HUDEP-2 (cell line): Measurements from ENCODE around the gene TMEM175.
A peak's percentile ranks its signal among the peaks of the same experiment; 100 is the strongest.

Source experiments
- DNase-seq, 76 experiments: peaks; one replicate each; lab custom pipeline; 2025; ENCODE audit not compliant: unreplicated experiment in 76 of 76; lab: John Stamatoyannopoulos, UW

Gene TMEM175, protein sequence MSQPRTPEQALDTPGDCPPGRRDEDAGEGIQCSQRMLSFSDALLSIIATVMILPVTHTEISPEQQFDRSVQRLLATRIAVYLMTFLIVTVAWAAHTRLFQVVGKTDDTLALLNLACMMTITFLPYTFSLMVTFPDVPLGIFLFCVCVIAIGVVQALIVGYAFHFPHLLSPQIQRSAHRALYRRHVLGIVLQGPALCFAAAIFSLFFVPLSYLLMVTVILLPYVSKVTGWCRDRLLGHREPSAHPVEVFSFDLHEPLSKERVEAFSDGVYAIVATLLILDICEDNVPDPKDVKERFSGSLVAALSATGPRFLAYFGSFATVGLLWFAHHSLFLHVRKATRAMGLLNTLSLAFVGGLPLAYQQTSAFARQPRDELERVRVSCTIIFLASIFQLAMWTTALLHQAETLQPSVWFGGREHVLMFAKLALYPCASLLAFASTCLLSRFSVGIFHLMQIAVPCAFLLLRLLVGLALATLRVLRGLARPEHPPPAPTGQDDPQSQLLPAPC

DNA sequence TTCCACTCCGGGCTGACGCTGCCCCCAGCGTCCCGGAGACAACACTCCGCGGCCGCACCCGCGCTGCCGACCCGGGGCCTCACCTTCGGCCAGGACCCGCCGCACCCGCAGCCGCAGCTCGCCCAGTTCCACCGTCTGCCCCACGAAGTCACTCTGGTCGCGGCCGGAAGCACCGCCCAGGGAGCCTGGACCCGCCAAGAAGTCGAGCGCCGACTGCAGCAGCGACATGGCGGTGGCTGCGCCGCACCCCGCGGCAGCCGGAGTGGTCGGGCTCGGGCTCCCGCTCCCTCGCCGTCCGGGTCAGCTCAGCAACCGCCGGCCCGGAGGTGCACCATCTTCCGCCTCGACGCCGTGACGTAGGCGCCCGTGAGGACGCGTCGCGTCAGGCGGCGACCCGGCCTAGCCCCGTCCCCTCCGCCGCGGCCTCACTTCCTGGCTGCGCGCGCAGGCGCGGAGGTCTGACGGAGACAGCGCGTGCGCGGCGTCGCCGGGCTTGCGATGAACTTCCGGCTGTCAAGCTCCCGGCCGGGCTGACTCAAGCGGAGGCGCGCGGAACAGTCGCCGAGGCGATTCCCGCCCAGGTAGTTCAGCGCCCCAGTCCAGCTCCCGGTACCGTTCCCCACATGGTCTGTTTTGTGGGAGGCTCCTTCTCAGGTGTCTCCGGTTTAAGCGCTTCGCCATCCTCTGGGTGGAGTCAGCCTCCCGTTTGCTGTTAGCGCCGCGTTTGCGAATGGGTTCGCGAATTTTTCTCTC, at the start of gene TMEM175, which contains the start of gene GAK:
Gene TMEM175, plus strand, starts transcription at position 501 of the 753 bp plus-strand sequence. CDS start 15,280 bp downstream, outside the sequence.
Gene GAK, minus strand, starts transcription at position 357 of the 753 bp plus-strand sequence. Its CDS starts 129 bp downstream, at position 228.
- peak in 75 of 76 experiments; percentile 29 to 97 (median 90) for DNase-seq

DNA sequence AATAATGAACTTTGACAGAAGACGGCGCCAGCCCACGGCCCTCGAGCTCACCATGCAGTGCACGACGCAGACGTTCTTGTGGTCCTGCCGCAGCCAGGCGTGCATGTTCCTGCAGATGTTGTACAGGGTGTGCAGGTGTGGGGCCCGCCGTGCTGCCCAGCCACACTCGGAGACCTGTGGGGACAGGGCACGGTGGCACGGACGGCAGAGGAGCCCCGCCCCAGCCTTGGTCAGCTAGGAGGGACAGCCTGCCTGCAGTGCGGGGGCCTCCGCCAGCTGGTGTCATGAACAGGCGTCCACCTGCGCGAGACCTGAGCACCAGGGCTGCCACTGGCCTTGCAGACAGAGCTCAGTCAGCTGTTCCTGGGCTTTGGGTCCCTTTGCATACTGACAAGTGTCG, 49.6 kb upstream of the TMEM175 start:
- peak in 1 of 76 experiments; percentile 7 for DNase-seq

DNA sequence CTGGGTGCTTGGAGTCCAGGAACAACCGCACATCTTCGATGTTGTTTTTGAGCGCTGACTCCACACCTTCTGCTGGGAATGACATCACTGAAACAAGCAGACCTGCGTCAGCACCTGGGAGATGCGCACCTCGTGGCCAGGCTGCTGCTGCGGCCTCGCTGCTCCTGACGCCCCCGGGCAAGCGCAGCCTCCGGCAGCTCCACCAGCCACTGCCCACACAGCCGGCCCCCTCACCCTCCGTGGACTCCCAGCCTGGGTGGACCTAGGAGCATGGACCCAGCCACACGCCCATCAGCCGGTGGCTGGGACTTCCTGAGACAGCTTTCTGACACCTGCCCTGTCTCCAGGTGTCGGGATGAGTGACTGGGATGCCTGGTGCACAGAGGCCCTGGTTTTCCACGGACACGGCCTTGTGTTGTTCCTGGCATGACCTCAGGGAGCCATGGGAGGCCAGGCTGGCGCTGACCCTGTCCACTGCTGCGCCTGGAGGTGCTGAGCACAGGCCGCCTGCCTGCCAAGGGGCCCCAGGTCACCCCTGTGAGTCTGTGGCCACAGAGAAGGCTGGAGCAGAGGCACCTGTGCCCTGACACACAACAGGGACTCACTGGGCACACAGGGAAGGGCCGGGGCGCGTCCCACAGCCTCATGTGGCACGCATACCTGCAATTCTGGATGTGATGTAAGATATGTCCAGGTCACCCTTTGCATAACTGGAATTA, 48.7 kb upstream of the TMEM175 start:
- no peak for DNase-seq

DNA sequence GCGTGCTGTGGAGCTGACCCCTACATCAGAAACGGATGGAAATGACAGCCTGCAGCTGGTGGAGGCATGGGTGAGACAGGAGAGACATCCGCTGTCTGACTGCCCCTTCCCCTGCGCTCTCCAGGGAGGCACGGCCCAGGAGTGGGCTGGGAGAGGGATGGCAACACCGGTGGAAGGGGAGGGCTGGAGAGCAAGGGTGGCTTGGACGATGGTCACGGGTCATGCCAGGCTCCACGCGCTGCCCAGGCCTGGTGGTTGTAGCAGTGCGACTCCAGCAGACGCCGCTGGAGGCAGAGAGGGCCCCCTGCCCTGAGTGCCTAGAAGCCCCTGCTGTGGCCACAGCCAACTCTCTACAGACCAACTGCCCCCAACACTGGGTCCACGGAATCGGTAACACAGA, 48.0 kb upstream of the TMEM175 start:
- no peak for DNase-seq

DNA sequence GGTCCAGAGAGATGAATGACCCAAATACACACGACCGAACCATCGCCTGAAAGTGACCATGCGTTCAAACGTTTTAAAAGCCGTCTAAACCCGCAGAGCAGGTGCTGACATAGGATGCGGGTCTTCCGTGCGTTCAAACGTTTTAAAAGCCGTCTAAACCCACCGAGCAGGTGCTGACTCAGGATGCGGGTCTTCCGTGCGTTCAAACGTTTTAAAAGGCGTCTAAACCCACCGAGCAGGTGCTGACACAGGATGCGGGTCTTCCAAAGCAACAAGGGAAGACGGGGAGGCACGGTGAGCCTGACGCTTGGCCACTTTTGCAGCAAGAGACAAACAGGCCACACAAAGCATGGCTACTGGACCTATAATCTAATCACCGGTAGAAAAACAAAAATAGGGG, 47.4 kb upstream of the TMEM175 start:
- DNase-seq: no peak

DNA sequence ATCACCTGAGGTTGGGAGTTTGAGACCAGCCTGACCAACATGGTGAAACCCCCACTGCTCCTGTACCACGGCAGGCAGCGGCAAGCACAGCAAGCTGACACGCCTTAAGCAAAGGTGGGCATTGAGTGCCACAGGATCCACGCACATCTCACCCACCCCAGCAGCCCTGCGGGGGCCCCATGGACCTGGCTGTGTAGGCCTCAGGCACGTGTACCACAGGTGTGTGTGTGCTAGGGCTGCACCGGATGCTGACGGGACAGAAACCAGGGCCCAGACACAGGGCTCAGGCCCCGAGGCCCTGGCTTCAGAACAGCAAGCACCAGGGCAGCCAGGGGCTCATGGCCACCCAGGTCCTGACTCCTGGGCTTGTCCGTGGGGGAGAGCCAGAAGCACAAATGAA, 46.9 kb upstream of the TMEM175 start:
- no peak for DNase-seq

DNA sequence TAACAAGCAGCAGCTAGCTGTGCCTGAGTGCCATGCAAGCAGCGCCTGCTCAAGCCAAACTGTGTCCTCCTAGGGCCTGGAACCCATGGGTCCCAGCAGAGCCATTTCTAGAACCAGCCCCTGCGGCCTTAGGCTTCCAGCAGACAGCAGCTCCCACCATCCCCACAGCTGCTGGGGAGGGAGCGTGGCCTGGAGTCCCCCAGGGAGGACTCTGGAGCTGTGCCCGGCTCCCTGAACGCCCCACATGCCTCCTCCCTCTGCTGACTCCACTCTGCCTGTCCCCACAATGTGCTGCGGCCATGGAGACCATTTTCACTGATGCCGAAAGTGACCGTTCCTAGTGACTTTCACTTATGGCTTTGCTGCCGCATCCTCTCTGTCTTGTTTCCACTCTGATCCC, 46.0 kb upstream of the TMEM175 start:
- DNase-seq: no peak

DNA sequence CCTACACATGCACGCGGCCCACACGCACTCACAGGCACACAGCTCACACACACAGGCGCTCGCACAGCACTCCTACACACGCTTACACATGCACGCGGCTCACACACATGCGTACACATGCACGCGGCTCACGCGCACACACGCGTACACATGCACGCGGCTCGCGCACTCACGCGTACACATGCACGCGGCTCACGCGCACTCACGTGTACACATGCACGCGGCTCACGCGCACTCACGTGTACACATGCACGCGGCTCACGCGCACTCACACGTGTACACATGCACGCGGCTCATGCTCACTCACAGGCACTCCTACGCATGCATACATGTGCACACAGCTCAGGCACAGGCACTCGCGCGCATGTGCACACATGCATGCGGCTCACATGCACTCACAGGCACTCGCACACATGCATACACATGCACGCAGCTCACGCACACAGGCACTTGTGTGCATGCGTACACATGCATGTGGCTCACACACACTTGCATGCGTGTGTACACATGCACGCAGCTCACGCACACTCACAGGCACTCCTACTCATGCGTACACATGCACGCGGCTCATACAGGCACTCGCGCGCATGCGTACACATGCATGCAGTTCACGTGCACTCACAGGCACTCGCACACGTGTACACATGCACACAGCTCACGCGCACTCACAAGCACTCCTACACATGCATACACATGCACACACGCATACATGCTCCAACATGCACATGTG, 45.1 kb upstream of the TMEM175 start:
- DNase-seq: no peak

DNA sequence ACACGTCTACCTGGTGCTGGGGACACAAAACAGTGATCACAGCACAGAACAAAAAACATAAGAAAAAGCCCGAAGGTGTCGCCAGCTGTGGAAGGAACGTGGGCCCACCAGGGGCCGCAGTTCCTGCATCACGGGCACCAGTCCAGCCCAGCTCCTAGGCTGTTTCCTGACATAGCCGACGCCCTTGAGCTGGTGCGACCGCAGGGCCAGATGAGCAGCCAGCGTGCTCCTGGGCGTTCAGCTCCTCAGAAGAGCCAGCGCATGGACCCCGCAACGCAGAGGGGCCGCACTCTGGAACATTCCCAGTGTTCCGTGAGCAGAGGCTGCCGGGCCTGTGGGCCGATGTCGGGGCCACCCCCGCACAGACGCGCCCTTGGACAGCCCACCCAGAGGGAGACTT, 44.2 kb upstream of the TMEM175 start:
- DNase-seq: no peak

DNA sequence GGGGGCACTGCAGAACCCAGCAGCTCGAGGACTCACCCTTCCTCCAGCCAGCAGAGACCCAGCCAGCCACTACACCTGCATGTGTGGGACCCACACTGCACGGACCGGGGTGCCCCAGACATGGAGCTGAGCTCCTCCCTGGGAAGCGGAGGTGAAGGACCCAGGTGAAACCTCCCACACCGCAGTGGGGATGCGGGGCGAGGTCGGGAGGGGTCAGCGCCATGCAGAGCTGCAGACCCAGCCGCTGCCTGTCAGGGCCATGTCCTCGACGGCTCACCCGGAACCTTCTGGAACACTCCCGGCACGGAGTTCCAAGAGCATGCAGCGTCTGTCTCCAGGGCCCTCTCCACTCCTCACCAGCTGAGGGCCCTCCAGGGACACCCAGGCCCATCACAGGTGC, 42.7 kb upstream of the TMEM175 start:
- no peak for DNase-seq

DNA sequence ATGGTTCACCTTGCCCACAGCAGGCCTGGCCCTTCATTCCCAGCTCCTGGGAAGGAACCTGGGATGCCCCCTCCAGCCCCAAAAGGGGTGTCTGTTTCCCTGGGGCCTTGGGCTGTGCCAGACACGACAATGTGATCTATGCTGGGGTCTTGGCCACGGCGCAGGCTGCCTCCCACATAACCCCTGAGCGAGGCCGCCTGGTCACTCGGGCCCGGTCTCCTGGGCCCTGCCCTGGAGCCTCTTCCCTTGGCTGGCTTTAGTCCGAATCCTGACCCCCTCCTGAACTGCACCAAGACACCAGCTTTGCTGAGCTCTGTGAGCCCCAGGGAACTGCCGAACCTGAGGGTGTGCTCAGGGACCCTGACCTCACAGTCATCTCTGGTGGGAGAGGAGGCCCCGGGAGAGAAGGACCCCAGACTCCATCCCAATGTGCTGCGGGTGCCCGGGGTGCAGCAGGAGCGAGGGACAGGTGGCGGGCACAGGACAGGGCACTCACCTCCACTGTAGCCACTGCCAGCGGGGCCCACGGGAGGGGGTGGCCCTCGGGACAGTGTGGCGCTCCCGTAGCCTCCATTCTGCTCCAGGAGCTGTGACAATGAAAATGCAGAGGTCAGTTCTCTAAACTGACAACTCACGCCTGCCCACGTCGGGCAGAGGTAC, 42.1 kb upstream of the TMEM175 start:
- DNase-seq: no peak

DNA sequence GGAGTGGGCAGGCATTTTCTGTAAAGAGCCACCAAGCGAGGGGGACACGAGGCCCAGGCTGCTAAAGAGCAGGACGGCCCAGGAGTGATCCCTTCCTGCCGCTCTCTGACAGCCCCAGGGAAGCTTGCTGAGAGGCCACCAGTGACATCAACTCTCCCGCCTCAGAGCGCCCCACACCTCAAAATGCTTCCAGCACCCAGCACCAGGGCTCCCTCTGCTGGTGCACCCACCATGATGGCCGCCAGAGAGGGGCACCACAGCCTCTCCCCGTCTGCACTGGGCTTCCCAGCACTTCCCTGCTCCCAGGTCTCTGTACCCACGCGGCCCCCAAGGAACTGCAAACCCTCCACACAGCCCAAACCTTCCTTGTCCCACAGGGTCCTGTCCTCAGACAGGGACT, 40.5 kb upstream of the TMEM175 start:
- DNase-seq: peak in 4 of 76 experiments; percentile 2 to 13 (median 7)

DNA sequence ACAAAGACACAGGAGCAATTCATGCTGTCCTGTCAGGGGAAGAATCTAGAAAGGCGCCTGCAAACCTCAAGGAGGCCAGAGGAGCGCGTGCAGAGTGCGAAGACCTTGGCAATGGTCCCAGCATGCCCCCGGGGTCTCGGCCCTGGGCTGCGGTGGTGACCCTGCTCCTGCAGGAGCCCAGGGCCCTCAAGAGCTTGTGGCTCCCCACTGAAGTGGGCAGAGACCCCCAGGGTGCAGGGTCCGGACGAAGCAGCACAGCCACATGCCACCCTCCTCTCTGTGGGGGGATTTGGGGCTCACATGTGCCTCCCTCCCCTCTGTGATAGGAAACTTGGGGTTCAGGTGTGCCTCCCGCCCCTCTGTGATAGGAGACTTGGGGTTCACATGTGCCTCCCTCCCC, 39.5 kb upstream of the TMEM175 start:
- DNase-seq: no peak

DNA sequence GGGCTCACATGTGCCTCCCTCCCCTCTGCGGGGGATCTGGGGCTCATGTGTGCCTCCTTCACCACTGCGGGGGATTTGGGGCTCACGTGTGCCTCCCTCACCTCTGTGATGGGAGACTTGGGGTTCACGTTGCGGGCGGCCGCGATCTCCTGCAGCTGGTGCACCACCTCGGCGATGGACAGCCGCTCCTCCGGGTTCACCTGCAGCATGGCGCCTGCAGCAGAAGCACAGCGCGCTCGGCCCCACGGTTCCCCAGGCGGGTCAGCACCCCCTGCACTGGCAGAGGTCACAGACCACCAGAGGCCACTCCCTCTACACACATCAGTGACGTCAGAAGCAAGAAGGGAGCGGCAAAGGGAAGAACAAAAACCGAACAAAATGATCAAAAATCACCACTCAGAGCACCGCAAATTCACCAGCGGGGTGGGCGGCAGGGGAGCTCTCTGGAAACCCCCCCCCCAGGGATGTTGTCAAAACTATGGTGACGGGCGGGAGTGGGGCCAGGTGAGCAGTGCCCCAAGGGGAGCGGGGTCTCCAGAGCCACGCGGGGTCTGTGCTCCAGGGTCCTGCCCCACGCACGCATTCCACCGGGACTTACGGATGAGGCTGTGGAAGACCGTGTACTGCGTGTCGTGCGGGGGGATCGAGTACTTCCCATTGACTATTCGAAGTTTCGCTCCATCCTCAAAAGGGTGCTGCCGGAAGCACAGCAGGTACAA, 38.8 kb upstream of the TMEM175 start:
- no peak for DNase-seq

DNA sequence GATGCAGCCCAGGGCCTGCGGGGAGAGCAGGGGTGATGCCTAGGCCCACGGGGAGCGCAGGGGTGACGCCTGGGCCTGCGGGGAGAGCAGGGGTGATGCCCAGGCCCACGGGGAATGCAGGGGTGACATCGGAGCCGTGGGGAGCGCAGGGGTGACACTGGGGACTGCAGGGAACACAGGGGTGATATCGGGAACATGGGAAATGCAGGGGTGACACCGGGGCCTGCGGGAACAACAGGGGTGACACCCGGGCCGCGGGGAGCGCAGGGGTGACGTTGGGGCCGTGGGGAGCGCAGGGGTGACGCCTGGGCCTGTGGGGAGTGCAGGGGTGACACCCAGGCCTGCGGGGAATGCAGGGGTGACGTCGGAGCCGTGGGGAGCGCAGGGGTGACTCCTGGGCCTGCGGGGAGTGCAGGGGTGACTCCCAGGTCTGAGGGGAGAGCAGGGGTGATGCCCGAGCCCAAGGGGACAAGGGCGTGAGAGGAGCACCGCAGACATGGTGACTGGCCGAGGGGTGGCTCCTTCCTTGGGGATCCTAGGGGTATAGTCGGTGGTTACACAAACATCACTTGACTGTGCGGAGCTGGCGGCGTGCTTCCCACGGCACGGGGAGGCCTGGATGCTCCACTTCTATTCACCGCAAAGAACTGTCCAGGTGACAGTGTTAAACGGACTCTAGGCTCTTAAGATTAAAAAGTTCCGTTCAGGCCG, 38.1 kb upstream of the TMEM175 start:
- no peak for DNase-seq

DNA sequence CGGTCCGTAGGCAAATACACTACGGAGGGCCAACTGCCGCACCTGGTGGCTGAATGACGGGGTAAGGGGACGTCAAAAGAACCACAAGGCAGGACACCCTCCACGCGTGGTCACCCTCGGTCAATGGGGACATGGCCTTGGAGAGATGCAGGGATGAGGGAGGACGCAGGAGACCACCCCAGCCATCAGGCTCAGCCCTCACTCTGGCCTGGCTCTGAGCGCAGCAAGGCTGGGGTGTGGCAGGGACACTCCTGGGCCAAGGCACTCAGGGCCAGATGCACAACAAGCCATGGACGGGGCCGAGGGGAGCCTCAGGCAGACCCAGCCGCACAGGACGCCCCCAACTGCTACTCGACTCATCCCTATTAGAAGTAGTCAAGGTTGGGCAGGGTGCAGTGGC, 36.7 kb upstream of the TMEM175 start:
- DNase-seq: no peak

DNA sequence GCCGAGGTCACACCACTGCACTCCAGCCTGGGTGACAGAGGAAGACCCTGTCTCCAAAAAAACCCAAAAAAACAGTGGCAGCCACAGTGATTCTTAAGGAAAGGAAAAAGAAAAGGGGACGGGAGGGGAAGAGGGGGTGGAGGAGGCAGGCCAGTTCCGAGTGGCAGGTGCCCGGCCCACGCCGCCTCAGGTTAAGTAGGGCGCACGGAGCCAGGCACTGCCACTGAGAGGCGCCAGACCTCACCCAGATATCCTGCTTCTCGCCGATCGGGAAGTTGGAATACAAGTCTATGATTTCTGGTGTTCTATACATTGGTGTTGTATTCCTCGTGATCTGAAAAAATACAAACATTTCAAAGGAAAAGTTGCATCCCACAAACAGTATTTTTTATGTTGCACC, 36.0 kb upstream of the TMEM175 start:
- DNase-seq: no peak

DNA sequence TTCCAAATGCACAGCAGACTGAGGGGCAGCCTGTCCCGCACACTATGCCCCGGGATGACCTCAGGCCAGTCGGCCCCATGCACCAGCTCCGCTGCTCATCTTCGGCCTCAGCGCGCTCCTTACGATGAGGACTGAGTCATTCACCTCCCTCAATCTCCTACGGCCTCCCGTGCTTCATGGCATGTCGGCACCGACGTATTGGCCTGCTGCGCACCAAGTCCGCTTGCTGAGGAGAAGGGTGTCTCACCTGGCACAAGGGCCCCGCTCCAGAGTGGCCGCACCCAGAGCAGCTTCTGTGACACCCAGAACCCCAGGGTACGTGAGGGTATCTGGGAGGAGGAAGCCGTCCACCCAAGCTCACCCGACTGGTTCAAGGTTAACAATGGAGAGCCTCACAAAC, 35.6 kb upstream of the TMEM175 start:
- no peak for DNase-seq

DNA sequence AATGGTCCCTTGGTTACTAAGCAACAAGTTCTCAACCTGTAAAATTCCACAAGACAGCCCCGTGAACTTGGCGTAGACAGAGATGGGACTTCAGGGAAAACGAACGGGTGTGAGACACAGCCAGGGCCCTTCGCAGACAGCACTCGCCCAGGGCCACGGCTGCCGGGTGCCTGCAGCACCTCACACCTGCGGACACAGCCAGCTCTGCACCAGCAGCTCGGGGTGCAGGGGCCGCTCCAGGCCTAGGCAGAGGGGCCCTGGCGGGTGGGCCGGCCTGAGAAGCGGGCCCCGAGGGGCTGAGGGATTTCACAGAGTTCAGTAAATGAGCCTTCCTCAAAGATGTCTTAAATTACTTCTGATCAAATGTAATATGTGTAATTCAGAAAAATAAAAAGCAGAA, 34.1 kb upstream of the TMEM175 start:
- DNase-seq: no peak
